Neural progenitor cell (in vitro differentiated cells): ENCODE data around the gene DPAGT1. TPM values are rescaled to one million over a fixed set of nuclear protein-coding genes. Genes with fewer than 3 reads are reported as not detected.

Experiments used
- DNase-seq: peaks from one replicate; pipeline ENCODE4 v3.0.0-alpha.2; 2016; ENCODE audit warnings: low spot score
- H2AFZ ChIP-seq: fragments of 200-600 bp; sonication (generic); replicated peaks from 2 replicates; pipeline ENCODE4 v1.6.1; 2016; ENCODE audit warnings: antibody characterized with exemption
- H3F3A ChIP-seq: fragments of 200-600 bp; sonication (generic); 2 replicates; pipeline ENCODE4 v1.6.1; 2016; ENCODE audit warnings: antibody characterized with exemption, low read depth
- H3K27ac ChIP-seq: fragments of 200-600 bp; sonication (generic); 2 replicates; pipeline ENCODE4 v1.5.1; 2016; ENCODE audit warnings: mild to moderate bottlenecking
- H3K27me3 ChIP-seq: fragments of 200-600 bp; sonication (generic); 2 replicates; pipeline ENCODE4 v1.6.1; 2016; ENCODE audit warnings: mild to moderate bottlenecking, moderate library complexity
- H3K36me3 ChIP-seq: fragments of 200-600 bp; sonication (generic); 2 replicates; pipeline ENCODE4 v1.5.1; 2016
- H3K4me1 ChIP-seq: fragments of 200-600 bp; sonication (generic); 2 replicates; pipeline ENCODE4 v1.6.1; 2016; ENCODE audit warnings: mixed run types
- H3K4me2 ChIP-seq: fragments of 200-600 bp; sonication (generic); 2 replicates; pipeline ENCODE4 v1.6.1; 2016
- H3K4me3 ChIP-seq: fragments of 200-600 bp; sonication (generic); 2 replicates; pipeline ENCODE4 v1.5.1; 2016
- H3K79me2 ChIP-seq: fragments of 200-600 bp; sonication (generic); 2 replicates; pipeline ENCODE4 v1.6.1; 2016; ENCODE audit warnings: low read depth
- H3K9ac ChIP-seq: fragments of 200-600 bp; sonication (generic); 2 replicates; pipeline ENCODE4 v1.6.1; 2016
- H3K9me3 ChIP-seq: fragments of 200-600 bp; sonication (generic); 2 replicates; pipeline ENCODE4 v1.5.1; 2016; ENCODE audit warnings: low read depth
- H4K20me1 ChIP-seq: fragments of 200-600 bp; sonication (generic); 2 replicates; pipeline ENCODE4 v1.6.1; 2016; ENCODE audit warnings: low read depth
- H3K27ac Mint-ChIP-seq: 3 replicates; pipeline ENCODE4 v1.8.0; 2021; ENCODE audit warnings: mixed read lengths
- H3K27me3 Mint-ChIP-seq: 2 replicates; pipeline ENCODE4 v1.8.0; 2022; ENCODE audit warnings: low read depth, mild to moderate bottlenecking, inconsistent platforms, moderate library complexity, mixed read lengths; ENCODE audit not compliant: insufficient read depth
- H3K36me3 Mint-ChIP-seq: 3 replicates; pipeline ENCODE4 v1.8.0; 2021; ENCODE audit warnings: mixed read lengths
- H3K4me1 Mint-ChIP-seq: 3 replicates; pipeline ENCODE4 v1.8.0; 2021; ENCODE audit warnings: mixed read lengths
- H3K4me3 Mint-ChIP-seq: 3 replicates; pipeline ENCODE4 v1.8.0; 2021; ENCODE audit warnings: mild to moderate bottlenecking, moderate library complexity, mixed read lengths
- H3K9me3 Mint-ChIP-seq: 3 replicates; pipeline ENCODE4 v1.8.0; 2020; ENCODE audit warnings: mixed read lengths
- CTCF ChIP-seq: fragments of 200-600 bp; sonication (generic); IDR thresholded peaks from 2 replicates; pipeline ENCODE4 v1.5.1; 2017; ENCODE audit warnings: antibody characterized with exemption, mild to moderate bottlenecking
- EZH2 ChIP-seq: fragments of 200-600 bp; sonication (generic); IDR thresholded peaks from 2 replicates; pipeline ENCODE4 v1.6.1; 2017; ENCODE audit warnings: antibody characterized with exemption, mild to moderate bottlenecking, moderate library complexity
- EZH2phosphoT487 ChIP-seq: fragments of 200-600 bp; sonication (generic); IDR thresholded peaks from 2 replicates; pipeline ENCODE4 v1.6.1; 2017; ENCODE audit warnings: antibody characterized with exemption
- total RNA-seq: library from RNA; depleted of rRNA; stranded (reverse); fragments of >200 nt; gene quantifications from 2 replicates; pipeline ENCODE4 v1.2.3, GENCODE V29; 2015; ENCODE audit warnings: low replicate concordance

DPAGT1 gene
- total RNA-seq, 1 donor from 2014 or later = 13.4 TPM

GRCh38 chr11:119121008-119121810 lies 19.6 kb upstream of the DPAGT1 start, which contains the start of gene HINFP:
Gene HINFP, plus strand, starts transcription at chr11:119121580. Its CDS starts 5,365 bp downstream, at chr11:119126945.
- Mint-ChIP-seq H3K4me3 (peak within 1 kb of the TSS; percentile 92), H3K9me3 (no peaks in the 10 kb centered on the region), H3K4me1 (peaks cover 19% of the 10 kb centered on the region), H3K27ac (peak within 1 kb of the TSS; percentile 78), H3K27me3 (peaks cover 3% of the 10 kb centered on the region), H3K36me3 (peaks cover 5% of the 10 kb centered on the region)
- no peak within 1 kb of the TSS for H3K27ac ChIP-seq
- peak; percentile 100 for DNase-seq
- peaks cover 43% of the 10 kb centered on the region for H3K79me2 ChIP-seq
- peak within 1 kb of the TSS; percentile 93 for H3K4me2 ChIP-seq
- H3K4me1 ChIP-seq = peaks cover 12% of the 10 kb centered on the region
- no peaks in the 10 kb centered on the region for H3K36me3 ChIP-seq
- peaks cover 12% of the 10 kb centered on the region for H4K20me1 ChIP-seq
- peaks cover 16% of the 10 kb centered on the region for H3F3A ChIP-seq
- H3K4me3 ChIP-seq = peak within 1 kb of the TSS; percentile 81
- no peaks in the 10 kb centered on the region for H3K27me3 ChIP-seq
- peak within 1 kb of the TSS; percentile 87 for H3K9ac ChIP-seq
- no peaks in the 10 kb centered on the region for H3K9me3 ChIP-seq
- peak within 1 kb of the TSS; percentile 15 for H2AFZ ChIP-seq
- TF ChIP-seq EZH2 (no peak), EZH2phosphoT487 (no peak), CTCF (no peak)

- peaks cover 12% of the 10 kb centered on the region for H3K4me1 ChIP-seq
- H3K36me3 ChIP-seq = no peaks in the 10 kb centered on the region
These were observed 19.0 kb upstream of the DPAGT1 start for GRCh38 chr11:119120639-119121007.

GRCh38 chr11:119118946-119119345 lies 17.3 kb upstream of the DPAGT1 start:
- Histone ChIP-seq H3K4me2 (no peak overlapping the region), H3K9me3 (no peaks in the 10 kb centered on the region), H3K9ac (no peak overlapping the region), H3K36me3 (no peaks in the 10 kb centered on the region), H3K4me3 (no peak overlapping the region), H3K27ac (no peak overlapping the region), H3K4me1 (peaks cover 12% of the 10 kb centered on the region), H2AFZ (no peak overlapping the region), H3F3A (peaks cover 16% of the 10 kb centered on the region), H4K20me1 (peaks cover 12% of the 10 kb centered on the region), H3K27me3 (no peaks in the 10 kb centered on the region), H3K79me2 (peaks cover 25% of the 10 kb centered on the region)
- Mint-ChIP-seq H3K36me3 (peaks cover 8% of the 10 kb centered on the region), H3K4me1 (peaks cover 19% of the 10 kb centered on the region), H3K4me3 (no peak overlapping the region), H3K27ac (no peak overlapping the region), H3K9me3 (no peaks in the 10 kb centered on the region), H3K27me3 (peaks cover 3% of the 10 kb centered on the region)
- DNase-seq = no peak
- TF ChIP-seq CTCF = no peak
- TF ChIP-seq EZH2 = no peak
- no peak for TF ChIP-seq EZH2phosphoT487

More at GRCh38 chr11:119120639-119121007, 19.0 kb upstream of the DPAGT1 start:
- DNase-seq = peak; percentile 56
- H3K27ac Mint-ChIP-seq = peak overlapping the region; percentile 78
- Histone ChIP-seq H3K79me2 (peaks cover 40% of the 10 kb centered on the region), H3K27me3 (no peaks in the 10 kb centered on the region), H3K27ac (no peak overlapping the region), H4K20me1 (peaks cover 12% of the 10 kb centered on the region), H2AFZ (peak overlapping the region; percentile 11), H3K9ac (peak overlapping the region; percentile 12), H3K4me3 (peak overlapping the region; percentile 37), H3K4me2 (peak overlapping the region; percentile 71), H3K9me3 (no peaks in the 10 kb centered on the region), H3F3A (peaks cover 16% of the 10 kb centered on the region)
- peak overlapping the region; percentile 92 for H3K4me3 Mint-ChIP-seq
- H3K4me1 Mint-ChIP-seq = peaks cover 19% of the 10 kb centered on the region
- H3K36me3 Mint-ChIP-seq = peaks cover 5% of the 10 kb centered on the region
- TF ChIP-seq EZH2phosphoT487 (no peak), CTCF (no peak), EZH2 (no peak)
- no peaks in the 10 kb centered on the region for H3K9me3 Mint-ChIP-seq
- H3K27me3 Mint-ChIP-seq = peaks cover 3% of the 10 kb centered on the region
